GM21367 (cell line): ENCODE data around the gene TSSK1B.
"Not testable (repeated sequence)": the region's sequence is repeated elsewhere in the genome, so short reads cannot be mapped to it uniquely, and the experiment has no call there.

Experiments used
- ATAC-seq: cut with Tn5 transposase; IDR thresholded peaks from one replicate; pipeline ENCODE4 v1.9.1; 2021; ENCODE audit not compliant: unreplicated experiment

TSSK1B gene, protein sequence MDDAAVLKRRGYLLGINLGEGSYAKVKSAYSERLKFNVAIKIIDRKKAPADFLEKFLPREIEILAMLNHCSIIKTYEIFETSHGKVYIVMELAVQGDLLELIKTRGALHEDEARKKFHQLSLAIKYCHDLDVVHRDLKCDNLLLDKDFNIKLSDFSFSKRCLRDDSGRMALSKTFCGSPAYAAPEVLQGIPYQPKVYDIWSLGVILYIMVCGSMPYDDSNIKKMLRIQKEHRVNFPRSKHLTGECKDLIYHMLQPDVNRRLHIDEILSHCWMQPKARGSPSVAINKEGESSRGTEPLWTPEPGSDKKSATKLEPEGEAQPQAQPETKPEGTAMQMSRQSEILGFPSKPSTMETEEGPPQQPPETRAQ

DNA sequence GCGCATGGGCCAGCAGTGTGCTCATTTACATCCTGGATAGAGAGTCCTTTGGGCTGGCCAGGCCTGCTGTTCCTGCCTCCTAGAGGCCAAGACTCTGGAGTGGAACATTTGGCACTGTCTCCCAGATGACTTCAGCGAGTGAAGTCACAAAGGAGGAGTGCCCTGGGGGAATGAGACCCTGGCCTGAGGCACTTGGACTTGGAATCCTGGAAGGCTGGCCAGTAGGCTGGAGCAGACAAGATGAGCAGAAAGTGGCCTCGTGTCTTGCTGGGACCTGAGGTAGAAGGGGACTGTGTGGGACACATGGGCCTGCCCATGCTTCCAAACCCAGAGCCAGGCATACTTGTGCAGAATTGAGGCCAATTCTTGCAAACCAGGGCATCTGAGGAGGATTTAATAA is at the start of gene TSSK1B:
Gene TSSK1B (minus strand): TSS at position 101 of the 400 bp plus-strand sequence. CDS start 150 bp downstream, outside the sequence.
- ATAC-seq, result no peak

DNA sequence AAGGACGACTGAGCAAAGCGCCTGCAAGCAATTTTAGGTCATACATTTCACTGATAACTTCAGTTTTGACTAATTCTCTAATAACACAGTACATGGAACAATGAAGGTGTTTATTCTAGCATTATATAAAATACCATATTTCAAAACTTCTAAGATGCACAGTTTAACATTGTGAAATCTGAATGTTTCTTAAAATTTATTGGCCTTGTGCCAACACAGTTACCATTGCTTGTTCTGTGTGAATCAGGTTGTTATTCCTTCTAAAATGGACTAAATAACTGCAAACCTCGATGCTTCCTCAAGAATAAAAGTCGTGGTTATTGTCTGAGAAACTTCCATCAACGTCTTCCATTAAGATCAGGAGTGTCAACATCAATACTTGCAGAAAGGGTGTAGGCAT is 45.5 kb upstream of the TSSK1B start:
- no peak for ATAC-seq

- ATAC-seq, result no peak
These were observed 43.9 kb upstream of the TSSK1B start for GRCh38 chr5:113478691-113479090.

DNA sequence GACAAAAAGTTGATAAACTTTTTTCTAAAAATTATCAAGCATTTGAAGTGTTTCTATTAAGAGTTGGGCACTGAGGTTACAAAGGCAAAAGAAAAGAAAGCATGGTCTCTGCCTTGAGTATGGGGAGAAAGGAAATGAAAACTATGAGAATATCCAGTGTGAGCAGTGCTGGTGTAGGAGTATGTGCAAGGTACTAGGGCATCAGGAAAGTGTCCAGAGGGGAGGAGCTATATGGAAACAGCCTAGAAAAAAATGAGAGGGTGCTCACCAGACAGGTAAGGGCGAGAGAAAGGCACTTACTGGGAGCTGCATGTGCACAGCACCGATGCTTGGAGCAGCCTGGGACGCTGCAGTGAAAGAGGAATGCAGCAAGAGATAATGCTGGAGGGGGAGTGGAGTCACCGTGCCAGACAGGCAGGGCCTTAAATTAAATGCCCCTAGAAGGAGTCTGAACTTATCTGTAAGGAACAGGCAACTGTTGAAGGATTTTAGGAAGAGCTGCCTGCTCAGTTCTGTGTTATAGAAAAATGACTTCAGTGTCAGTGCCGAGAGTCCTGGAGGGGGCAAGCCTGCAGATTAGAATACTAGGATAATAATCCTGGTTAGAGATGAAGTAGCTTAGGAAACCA is 39.4 kb upstream of the TSSK1B start:
- no peak for ATAC-seq

DNA sequence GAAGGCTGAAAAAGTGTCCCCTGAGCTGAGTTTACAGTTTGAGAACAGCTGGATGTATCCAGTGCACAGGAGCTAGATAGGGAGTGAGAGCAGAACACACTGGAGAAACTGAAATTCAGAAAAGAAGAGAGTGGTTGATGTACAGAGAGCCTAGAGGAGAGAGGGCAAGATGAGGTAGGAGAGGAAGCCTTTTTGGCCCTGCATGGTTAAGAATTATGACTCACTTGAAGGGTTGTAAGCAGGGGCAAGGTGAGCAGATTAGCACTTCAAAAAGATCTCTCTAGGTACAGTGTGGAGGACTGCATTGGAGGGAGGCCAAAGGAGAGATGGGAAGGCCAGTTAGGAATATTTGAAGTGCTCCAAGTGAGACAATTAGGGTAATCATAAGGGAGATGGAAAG is 28.2 kb upstream of the TSSK1B start:
- no peak for ATAC-seq

GRCh38 chr5:113457106-113457505 is 22.3 kb upstream of the TSSK1B start:
- not testable (repeated sequence) for ATAC-seq

DNA sequence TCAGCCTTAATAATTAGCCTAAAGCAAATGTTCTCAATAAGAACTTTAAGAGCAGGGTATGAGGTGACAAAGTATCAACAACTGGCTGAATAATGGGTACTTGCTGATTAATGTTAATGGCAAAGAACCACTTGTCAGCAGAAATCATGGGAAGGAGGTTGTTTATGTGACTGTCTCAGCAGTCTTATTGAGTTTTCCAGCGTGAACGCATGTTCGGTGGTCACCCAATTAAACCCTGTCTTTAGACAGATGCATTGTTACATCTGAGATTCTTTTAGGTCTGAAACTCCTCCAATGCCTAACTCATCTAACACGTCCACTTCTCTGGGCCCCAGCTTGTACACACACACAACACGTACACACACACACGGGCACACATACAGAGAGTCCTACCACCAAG is 18.2 kb upstream of the TSSK1B start:
- ATAC-seq, result no peak

- ATAC-seq, result no peak
These were observed 17.0 kb upstream of the TSSK1B start for GRCh38 chr5:113451797-113452196.

DNA sequence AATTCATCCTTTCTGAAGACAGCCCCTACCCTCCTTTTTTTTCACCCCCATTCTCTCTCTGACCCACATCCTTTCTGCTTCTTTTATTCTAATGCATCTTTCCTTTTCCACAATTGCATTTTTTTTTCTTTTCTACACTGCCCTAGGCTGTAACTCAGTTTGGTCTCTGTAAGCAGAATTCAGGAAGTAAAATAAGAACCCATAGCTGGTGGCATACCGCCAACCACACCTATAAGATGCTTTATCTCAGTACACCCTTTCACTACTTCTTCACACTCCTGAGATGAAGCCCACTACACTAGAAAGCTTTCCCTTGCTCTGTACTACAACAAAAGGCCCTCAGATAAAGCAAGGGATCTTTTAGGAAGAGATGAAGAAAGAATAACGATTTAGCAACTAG is 16.1 kb upstream of the TSSK1B start:
- no peak for ATAC-seq

DNA sequence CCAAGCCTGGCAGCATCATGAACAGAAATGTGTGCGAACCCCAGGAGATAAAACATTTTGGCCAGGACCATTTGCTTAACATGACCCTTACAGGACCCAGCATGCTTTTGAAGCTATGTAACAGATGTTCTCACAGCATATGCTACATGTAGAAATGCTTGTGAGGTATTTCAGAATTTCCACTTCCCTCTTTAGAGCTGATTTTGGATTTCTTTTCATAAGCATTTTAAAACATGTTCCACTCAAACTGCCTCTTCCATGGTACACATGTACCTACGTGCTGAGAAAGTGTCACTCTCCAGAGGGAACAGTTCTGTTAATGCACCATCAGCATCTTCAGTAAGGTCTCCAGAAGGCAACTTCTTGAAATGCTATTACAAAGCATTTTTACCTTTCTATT is 15.7 kb upstream of the TSSK1B start:
- ATAC-seq, result no peak

DNA sequence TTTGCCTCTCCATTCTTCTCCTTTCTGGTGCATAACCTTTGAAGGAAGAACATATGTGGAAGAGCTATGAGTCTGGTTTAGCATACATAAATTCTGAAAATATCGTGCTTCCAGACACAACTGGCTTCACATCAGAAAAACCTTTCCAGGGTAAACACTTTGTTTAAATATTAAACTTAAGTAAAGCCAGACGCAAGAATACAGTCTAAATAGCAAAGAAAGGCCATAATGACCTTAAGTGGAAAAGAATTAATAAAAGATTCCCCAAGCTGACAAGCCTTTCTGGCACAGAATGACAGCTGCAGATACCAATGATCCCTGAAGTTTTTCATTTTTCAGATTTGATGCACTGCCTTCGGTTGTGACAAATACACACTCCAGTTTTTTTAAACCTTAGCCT is 13.5 kb upstream of the TSSK1B start:
- ATAC-seq, result no peak

GRCh38 chr5:113447498-113448050 is 12.8 kb upstream of the TSSK1B start:
- ATAC-seq, result no peak

DNA sequence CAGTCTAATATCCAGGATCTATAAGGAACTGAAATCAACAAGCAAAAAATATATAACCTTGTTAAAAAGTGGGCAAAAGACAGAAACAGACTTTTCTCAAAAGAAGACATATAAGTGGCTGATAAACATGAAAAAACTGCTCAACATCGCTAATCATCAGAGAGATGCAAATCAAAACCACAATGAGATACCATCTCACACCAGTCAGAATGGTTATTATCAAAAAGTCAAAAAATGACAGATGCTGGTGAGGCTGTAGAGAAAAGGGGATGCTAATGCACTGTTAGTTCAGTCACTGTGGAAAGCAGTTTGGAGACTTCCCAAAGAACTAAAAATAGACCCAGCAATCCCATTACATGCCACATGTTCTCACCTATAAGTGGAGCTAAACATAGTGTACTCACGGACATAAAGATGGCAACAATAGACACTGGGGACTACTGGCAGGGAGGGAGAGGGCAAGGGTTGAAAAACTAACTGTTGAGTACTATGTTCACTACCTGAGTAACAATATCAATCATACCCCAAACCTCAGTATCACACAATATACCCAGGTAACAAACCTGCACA is 11.7 kb upstream of the TSSK1B start:
- no peak for ATAC-seq

DNA sequence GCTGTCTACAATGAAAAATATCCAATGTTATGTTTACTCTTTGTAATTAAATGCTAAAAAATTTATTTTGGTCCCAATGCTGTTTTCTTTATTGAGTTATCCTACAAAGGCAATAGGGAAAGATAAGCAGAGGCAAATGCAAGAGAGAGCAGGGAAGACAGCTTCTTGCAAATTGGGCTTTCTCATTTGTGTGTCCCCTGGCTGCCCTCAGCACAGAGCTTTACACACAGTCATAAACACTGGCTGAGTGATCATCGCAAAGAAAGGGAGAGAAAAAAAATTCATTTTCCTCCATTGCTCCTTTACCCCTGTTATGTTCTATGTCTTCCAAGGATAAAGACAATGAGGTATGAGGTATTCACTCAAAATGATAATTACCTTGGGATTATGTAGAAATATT is 2.3 kb upstream of the TSSK1B start:
- no peak for ATAC-seq

- no peak for ATAC-seq
These were observed 786 bp upstream of the TSSK1B start for GRCh38 chr5:113435575-113435974.

GRCh38 chr5:113433862-113434612 is 752 bp downstream of the TSSK1B start:
- ATAC-seq, result no peak

DNA sequence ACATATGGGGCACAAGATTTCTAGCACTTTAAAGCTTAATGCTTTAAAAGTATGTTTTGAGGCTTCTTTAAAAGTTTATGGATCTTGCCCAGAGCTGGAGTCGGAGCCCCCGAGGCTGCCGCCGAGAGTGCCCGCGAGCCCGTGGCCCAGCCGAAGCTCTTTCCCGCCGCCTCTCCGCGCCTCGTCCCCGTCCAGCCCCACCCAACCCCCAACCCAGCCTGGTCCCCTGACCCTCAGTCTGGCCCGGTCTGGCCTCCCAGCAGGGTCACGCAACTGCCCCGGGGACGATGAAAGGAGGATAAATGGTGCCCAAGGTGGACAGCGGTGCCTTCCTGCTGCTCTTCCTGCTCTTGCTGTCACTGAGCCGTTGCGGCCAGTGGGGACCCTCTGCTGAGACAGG is 1.7 kb downstream of the TSSK1B start:
- ATAC-seq, result no peak

GRCh38 chr5:113427871-113428574 is 6.8 kb downstream of the TSSK1B start:
- no peak for ATAC-seq

GRCh38 chr5:113425909-113426308 is 8.9 kb downstream of the TSSK1B start:
- no peak for ATAC-seq

- no peak for ATAC-seq
These were observed 13.1 kb downstream of the TSSK1B start for GRCh38 chr5:113421693-113422092.

DNA sequence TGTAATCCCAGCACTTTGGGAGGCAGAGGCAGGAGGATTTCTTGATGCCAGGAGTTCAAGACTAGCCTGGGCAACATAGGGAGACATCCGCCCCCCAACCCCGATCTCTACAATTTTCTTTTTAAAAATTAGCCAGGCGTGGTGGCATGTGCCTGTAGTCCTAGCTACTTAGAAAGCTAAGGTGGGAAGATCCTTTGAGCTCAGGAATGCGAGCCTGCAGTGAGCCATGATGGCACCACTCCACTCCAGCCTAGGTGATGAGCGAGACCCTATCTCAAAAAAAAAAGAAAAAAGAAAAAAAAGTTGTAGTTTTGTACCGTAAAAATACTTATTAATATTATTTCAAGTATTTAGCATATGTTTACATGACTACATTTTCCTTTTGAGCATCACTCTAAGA is 29.3 kb downstream of the TSSK1B start:
- no peak for ATAC-seq
